ENCODE data around the gene RABGAP1L. TPM values are rescaled to one million over a fixed set of nuclear protein-coding genes. Genes with fewer than 3 reads are reported as not detected.
"Not testable (repeated sequence)": the region's sequence is repeated elsewhere in the genome, so short reads cannot be mapped to it uniquely, and the experiment has no call there.

RABGAP1L gene
- total RNA-seq, 2 experiments from 2014 or later, result 20.2 to 22.6 TPM

- no peak for DNase-seq
- H3K4me3 Mint-ChIP-seq, result no peak overlapping the region
- H3K36me3 Mint-ChIP-seq, result peaks cover 13% of the 10 kb centered on the region
- peaks cover 4% of the 10 kb centered on the region for H3K4me1 Mint-ChIP-seq
- H3K9me3 Mint-ChIP-seq, result no peaks in the 10 kb centered on the region
- no peak overlapping the region for H3K27ac Mint-ChIP-seq
- no peaks in the 10 kb centered on the region for H3K27me3 Mint-ChIP-seq
Measured at GRCh38 chr1:174894117-174894762, 734.9 kb downstream of the RABGAP1L start.

- H3K27ac Mint-ChIP-seq, result not testable (repeated sequence)
Measured at GRCh38 chr1:174895610-174896009, 736.3 kb downstream of the RABGAP1L start.

GRCh38 chr1:174898102-174898797 is 738.9 kb downstream of the RABGAP1L start:
- H3K36me3 Mint-ChIP-seq, result peaks cover 26% of the 10 kb centered on the region
- no peak overlapping the region for H3K4me3 Mint-ChIP-seq
- no peaks in the 10 kb centered on the region for H3K27me3 Mint-ChIP-seq
- H3K27ac Mint-ChIP-seq, result no peak overlapping the region
- peaks cover 8% of the 10 kb centered on the region for H3K4me1 Mint-ChIP-seq
- DNase-seq, result no peak
- peaks cover 8% of the 10 kb centered on the region for H3K9me3 Mint-ChIP-seq

More at GRCh38 chr1:174895610-174896009, 736.3 kb downstream of the RABGAP1L start:
- not testable (repeated sequence) for DNase-seq, H3K27me3 Mint-ChIP-seq, H3K9me3 Mint-ChIP-seq, H3K4me1 Mint-ChIP-seq, H3K4me3 Mint-ChIP-seq
- H3K36me3 Mint-ChIP-seq, result peaks cover 15% of the 10 kb centered on the region

DNA sequence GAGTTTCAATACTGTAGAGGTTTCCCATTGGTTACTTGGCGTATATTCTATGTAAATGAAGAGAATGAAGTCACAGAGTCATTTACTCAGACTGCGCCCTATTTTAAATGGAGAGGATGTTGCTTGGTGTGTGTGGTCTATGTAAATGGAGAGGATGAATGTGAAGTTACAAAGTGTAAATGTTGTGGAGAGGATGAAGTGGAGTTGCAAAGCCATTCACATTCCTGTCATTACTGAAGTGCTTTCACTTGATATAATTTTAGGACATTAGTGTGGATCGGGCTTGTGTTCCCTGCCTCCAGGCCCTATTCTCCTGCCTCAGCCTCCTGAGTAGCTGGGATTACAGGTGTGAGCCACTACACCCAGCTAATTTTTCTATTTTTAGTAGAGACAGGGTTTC is 741.0 kb downstream of the RABGAP1L start:
- H3K4me3 Mint-ChIP-seq, result no peak overlapping the region
- peaks cover 10% of the 10 kb centered on the region for H3K9me3 Mint-ChIP-seq
- H3K27ac Mint-ChIP-seq, result no peak overlapping the region
- peaks cover 32% of the 10 kb centered on the region for H3K36me3 Mint-ChIP-seq
- DNase-seq, result no peak
- peaks cover 4% of the 10 kb centered on the region for H3K4me1 Mint-ChIP-seq
- no peaks in the 10 kb centered on the region for H3K27me3 Mint-ChIP-seq

GRCh38 chr1:174902531-174903099 is 743.3 kb downstream of the RABGAP1L start:
- Mint-ChIP-seq H3K36me3 (peaks cover 35% of the 10 kb centered on the region), H3K4me3 (no peak overlapping the region), H3K9me3 (peaks cover 16% of the 10 kb centered on the region), H3K27me3 (no peaks in the 10 kb centered on the region), H3K27ac (no peak overlapping the region), H3K4me1 (peaks cover 4% of the 10 kb centered on the region)
- no peak for DNase-seq

GRCh38 chr1:174911606-174912005 is 752.3 kb downstream of the RABGAP1L start:
- Mint-ChIP-seq H3K27me3 (no peaks in the 10 kb centered on the region), H3K27ac (no peak overlapping the region), H3K4me1 (peaks cover 21% of the 10 kb centered on the region), H3K4me3 (no peak overlapping the region), H3K9me3 (peaks cover 6% of the 10 kb centered on the region), H3K36me3 (peaks cover 13% of the 10 kb centered on the region)
- DNase-seq, result no peak

DNA sequence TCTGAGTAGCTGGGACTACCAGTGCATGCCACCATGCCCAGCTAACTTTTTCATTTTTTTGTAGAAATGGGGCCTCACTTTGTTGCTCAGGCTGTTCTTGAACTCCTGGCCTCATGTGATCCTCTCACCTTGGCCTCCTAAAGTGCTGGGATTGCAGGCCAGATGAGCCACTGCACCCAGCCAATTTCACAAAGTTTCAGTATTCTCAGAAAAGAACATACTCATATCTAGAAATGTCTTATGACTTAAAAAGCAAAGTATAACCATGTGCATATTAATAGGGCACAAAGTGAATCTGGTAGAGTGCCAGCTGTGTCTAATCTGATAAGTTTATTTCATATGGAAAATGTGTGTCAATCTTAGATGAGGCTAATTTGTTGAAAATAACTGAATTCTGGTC is 752.9 kb downstream of the RABGAP1L start:
- DNase-seq, result peak; percentile 31
- Mint-ChIP-seq H3K9me3 (peaks cover 3% of the 10 kb centered on the region), H3K4me3 (no peak overlapping the region), H3K4me1 (peaks cover 23% of the 10 kb centered on the region), H3K27me3 (no peaks in the 10 kb centered on the region), H3K36me3 (peaks cover 9% of the 10 kb centered on the region), H3K27ac (peak overlapping the region; percentile 78)

DNA sequence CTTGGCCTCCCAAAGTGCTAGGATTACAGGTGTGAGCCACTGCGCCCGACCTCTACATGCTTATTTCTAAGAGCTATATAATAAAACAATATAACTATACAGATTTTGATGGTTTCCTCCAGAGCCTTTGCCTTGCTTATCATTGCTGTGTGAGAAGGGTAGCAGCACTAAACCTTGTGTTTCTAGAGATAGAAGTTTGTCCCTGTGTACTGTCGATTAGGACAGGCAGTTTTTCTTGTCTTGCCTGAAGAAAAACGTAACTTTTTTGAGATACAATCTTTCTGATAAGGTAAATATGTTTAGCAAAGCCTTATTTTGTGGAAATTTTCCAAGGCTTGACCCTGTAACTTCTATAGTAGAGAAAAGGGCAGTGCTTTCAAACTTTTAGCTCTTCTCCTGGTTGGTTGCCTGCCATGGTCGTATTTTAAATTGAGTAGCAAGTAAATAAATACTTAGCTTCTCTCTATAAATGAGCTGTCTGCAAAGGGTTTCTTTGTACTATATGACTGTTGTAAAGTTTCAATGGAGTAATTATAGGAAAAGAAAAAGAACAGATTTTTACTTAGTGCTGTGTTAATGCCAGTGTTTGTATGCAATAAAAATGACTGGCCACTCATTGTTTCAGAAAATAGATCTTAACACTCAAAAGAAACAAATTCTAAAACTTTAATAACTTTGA is 754.0 kb downstream of the RABGAP1L start:
- Mint-ChIP-seq H3K27ac (no peak overlapping the region), H3K4me1 (peaks cover 23% of the 10 kb centered on the region), H3K4me3 (no peak overlapping the region), H3K36me3 (peaks cover 5% of the 10 kb centered on the region), H3K9me3 (no peaks in the 10 kb centered on the region), H3K27me3 (no peaks in the 10 kb centered on the region)
- DNase-seq, result no peak

DNA sequence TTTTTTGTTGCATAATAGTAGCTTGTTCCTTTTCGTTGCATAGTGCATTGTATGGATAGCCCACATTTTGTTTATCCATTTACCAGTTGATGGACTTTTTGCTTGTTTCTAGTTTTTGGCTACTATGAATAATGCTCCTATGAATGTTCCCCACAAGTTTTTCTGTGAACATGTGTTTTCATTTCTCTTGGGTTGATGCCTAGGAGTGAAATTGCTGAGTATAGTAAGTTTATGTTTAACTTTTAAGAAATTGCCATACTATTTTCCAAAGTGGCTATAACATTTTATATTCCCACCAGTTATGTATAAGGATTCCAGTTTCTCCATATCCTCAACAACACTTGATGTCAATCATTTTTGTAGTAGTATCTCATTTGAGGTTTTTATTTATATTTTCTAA is 755.7 kb downstream of the RABGAP1L start:
- DNase-seq, result no peak
- no peak overlapping the region for H3K4me3 Mint-ChIP-seq
- H3K4me1 Mint-ChIP-seq, result peaks cover 20% of the 10 kb centered on the region
- peaks cover 1% of the 10 kb centered on the region for H3K9me3 Mint-ChIP-seq
- no peak overlapping the region for H3K27ac Mint-ChIP-seq
- H3K27me3 Mint-ChIP-seq, result no peaks in the 10 kb centered on the region
- H3K36me3 Mint-ChIP-seq, result peaks cover 6% of the 10 kb centered on the region

- Mint-ChIP-seq H3K36me3 (peaks cover 8% of the 10 kb centered on the region), H3K9me3 (peaks cover 4% of the 10 kb centered on the region), H3K27me3 (no peaks in the 10 kb centered on the region), H3K4me3 (no peak overlapping the region), H3K4me1 (peaks cover 18% of the 10 kb centered on the region), H3K27ac (no peak overlapping the region)
- DNase-seq, result no peak
Measured at GRCh38 chr1:174916846-174917245, 757.5 kb downstream of the RABGAP1L start.

- peaks cover 7% of the 10 kb centered on the region for H3K4me1 Mint-ChIP-seq
- no peak overlapping the region for H3K4me3 Mint-ChIP-seq
- H3K27me3 Mint-ChIP-seq, result no peaks in the 10 kb centered on the region
- H3K27ac Mint-ChIP-seq, result no peak overlapping the region
- DNase-seq, result no peak
- H3K9me3 Mint-ChIP-seq, result peaks cover 8% of the 10 kb centered on the region
- H3K36me3 Mint-ChIP-seq, result peaks cover 9% of the 10 kb centered on the region
Measured at GRCh38 chr1:174920093-174920492, 760.8 kb downstream of the RABGAP1L start.

- DNase-seq, result no peak
- no peak overlapping the region for H3K27ac Mint-ChIP-seq
- no peak overlapping the region for H3K4me3 Mint-ChIP-seq
- H3K36me3 Mint-ChIP-seq, result peaks cover 17% of the 10 kb centered on the region
- H3K9me3 Mint-ChIP-seq, result peaks cover 11% of the 10 kb centered on the region
- H3K4me1 Mint-ChIP-seq, result no peaks in the 10 kb centered on the region
- no peaks in the 10 kb centered on the region for H3K27me3 Mint-ChIP-seq
Measured at GRCh38 chr1:174922121-174922520, 762.8 kb downstream of the RABGAP1L start.

- Mint-ChIP-seq H3K36me3 (peaks cover 17% of the 10 kb centered on the region), H3K27ac (no peak overlapping the region), H3K4me1 (no peaks in the 10 kb centered on the region), H3K4me3 (no peak overlapping the region), H3K9me3 (peaks cover 11% of the 10 kb centered on the region), H3K27me3 (no peaks in the 10 kb centered on the region)
- DNase-seq, result no peak
Measured at GRCh38 chr1:174923820-174924219, 764.5 kb downstream of the RABGAP1L start.

GRCh38 chr1:174928541-174928940 is 769.2 kb downstream of the RABGAP1L start:
- Mint-ChIP-seq H3K4me3 (no peak overlapping the region), H3K27me3 (no peaks in the 10 kb centered on the region)

GRCh38 chr1:174931214-174931613 is 771.9 kb downstream of the RABGAP1L start:
- no peaks in the 10 kb centered on the region for H3K36me3 Mint-ChIP-seq
- H3K4me3 Mint-ChIP-seq, result no peak overlapping the region
- no peaks in the 10 kb centered on the region for H3K9me3 Mint-ChIP-seq
- no peak overlapping the region for H3K27ac Mint-ChIP-seq
- H3K4me1 Mint-ChIP-seq, result peaks cover 2% of the 10 kb centered on the region
- DNase-seq, result no peak
- H3K27me3 Mint-ChIP-seq, result no peaks in the 10 kb centered on the region

More at GRCh38 chr1:174928541-174928940, 769.2 kb downstream of the RABGAP1L start:
- H3K9me3 Mint-ChIP-seq, result peaks cover 8% of the 10 kb centered on the region
- no peak for DNase-seq
- peaks cover 2% of the 10 kb centered on the region for H3K4me1 Mint-ChIP-seq
- peaks cover 10% of the 10 kb centered on the region for H3K36me3 Mint-ChIP-seq
- H3K27ac Mint-ChIP-seq, result no peak overlapping the region

All from activated naive CD8-positive, alpha-beta T cell treated with anti-CD3 and anti-CD28 coated beads for 36 hours (primary cell).